PFSK-1 (cell line): ENCODE data around the gene NUP214.

Experiments used
- FOXP2 ChIP-seq: optimal IDR thresholded peaks from 2 replicates; pipeline ENCODE3; 2011; ENCODE audit warnings: borderline replicate concordance, control low read depth, inconsistent platforms; ENCODE audit not compliant: insufficient read depth; ENCODE audit errors: extremely low read length, extremely low read depth
- POLR2AphosphoS5 ChIP-seq: IDR thresholded peaks from 2 replicates; pipeline ENCODE4 v1.6.1; 2012; ENCODE audit warnings: low read depth, mild to moderate bottlenecking, control low read depth, low read length, moderate library complexity
- SIN3A ChIP-seq: IDR thresholded peaks from 2 replicates; pipeline ENCODE4 v1.6.1; 2012; ENCODE audit warnings: mild to moderate bottlenecking, low read length, moderate library complexity, borderline replicate concordance; ENCODE audit not compliant: insufficient read depth
- TAF1 ChIP-seq: IDR thresholded peaks from 2 replicates; pipeline ENCODE4 v1.6.1; 2012; ENCODE audit warnings: low read length, control low read depth, borderline replicate concordance; ENCODE audit not compliant: insufficient read depth

GRCh38 chr9:131237931-131238401 lies 112.6 kb downstream of the NUP214 start:
- TF ChIP-seq FOXP2 (no peak), POLR2AphosphoS5 (no peak), SIN3A (no peak), TAF1 (no peak)
